ENCODE results near the gene LDLRAD1.
"Not testable (repeated sequence)": the region's sequence is repeated elsewhere in the genome, so short reads cannot be mapped to it uniquely, and the experiment has no call there.

- not testable (repeated sequence) for TF ChIP-seq POLR2A, POLR2AphosphoS5 (IDR thresholded peaks at IDR 0.05)
- TF ChIP-seq, protein P1, sequence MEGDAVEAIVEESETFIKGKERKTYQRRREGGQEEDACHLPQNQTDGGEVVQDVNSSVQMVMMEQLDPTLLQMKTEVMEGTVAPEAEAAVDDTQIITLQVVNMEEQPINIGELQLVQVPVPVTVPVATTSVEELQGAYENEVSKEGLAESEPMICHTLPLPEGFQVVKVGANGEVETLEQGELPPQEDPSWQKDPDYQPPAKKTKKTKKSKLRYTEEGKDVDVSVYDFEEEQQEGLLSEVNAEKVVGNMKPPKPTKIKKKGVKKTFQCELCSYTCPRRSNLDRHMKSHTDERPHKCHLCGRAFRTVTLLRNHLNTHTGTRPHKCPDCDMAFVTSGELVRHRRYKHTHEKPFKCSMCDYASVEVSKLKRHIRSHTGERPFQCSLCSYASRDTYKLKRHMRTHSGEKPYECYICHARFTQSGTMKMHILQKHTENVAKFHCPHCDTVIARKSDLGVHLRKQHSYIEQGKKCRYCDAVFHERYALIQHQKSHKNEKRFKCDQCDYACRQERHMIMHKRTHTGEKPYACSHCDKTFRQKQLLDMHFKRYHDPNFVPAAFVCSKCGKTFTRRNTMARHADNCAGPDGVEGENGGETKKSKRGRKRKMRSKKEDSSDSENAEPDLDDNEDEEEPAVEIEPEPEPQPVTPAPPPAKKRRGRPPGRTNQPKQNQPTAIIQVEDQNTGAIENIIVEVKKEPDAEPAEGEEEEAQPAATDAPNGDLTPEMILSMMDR (IDR thresholded peaks at IDR 0.05): not testable (repeated sequence)
Measured at GRCh38 chr1:53994516-53994915, 23.5 kb downstream of the LDLRAD1 start.

All from upper lobe of left lung (tissue), 4 donors.